Breast epithelium (tissue), 4 donors: ENCODE data around the gene AACS. TPM values are rescaled to one million over a fixed set of nuclear protein-coding genes. Genes with fewer than 3 reads are reported as not detected.
"Not testable (repeated sequence)": the region's sequence is repeated elsewhere in the genome, so short reads cannot be mapped to it uniquely, and the experiment has no call there.

Experiments
- DNase-seq, 2 donors: peaks; one replicate each; pipeline ENCODE4 v3.0.0-alpha.2; 2019; ENCODE audit warnings: low spot score in 2 of 2
- H3K27ac ChIP-seq, 2 donors: fragments of 200-600 bp; sonication (generic) in 1 of 2; one replicate each; pipeline ENCODE4 v1.5.1; 2016 to 2019; ENCODE audit warnings: mild to moderate bottlenecking in 1 of 2
- H3K27me3 ChIP-seq, 2 donors: fragments of 200-600 bp; sonication (generic) in 1 of 2; one replicate each; pipeline versions ENCODE4 v1.5.1 to v1.6.0; 2017 to 2019; ENCODE audit warnings: control low read depth in 1 of 2, mild to moderate bottlenecking in 1 of 2
- H3K36me3 ChIP-seq: fragments of 200-600 bp; one replicate; pipeline ENCODE4 v1.5.1; 2019
- H3K4me1 ChIP-seq, 2 donors: fragments of 200-600 bp; sonication (generic); one replicate each; pipeline ENCODE4 v1.5.1; 2016 to 2019; ENCODE audit warnings: control low read depth in 1 of 2
- H3K4me3 ChIP-seq, 3 donors: fragments of 200-600 bp; sonication (generic); 1 replicate in 2 of 3; 2 replicates in 1 of 3; pipeline ENCODE4 v1.5.1; 2016 to 2019; ENCODE audit warnings: mild to moderate bottlenecking in 3 of 3, moderate library complexity in 2 of 3
- H3K9me3 ChIP-seq, 2 donors: fragments of 200-600 bp; sonication (generic) in 1 of 2; one replicate each; pipeline ENCODE4 v1.5.1; 2016 to 2019; ENCODE audit warnings: control low read depth in 1 of 2
- POLR2A ChIP-seq: fragments of 450-650 bp; IDR thresholded peaks from one replicate; pipeline ENCODE4 v1.6.1; 2016; ENCODE audit warnings: antibody characterized with exemption, mild to moderate bottlenecking, moderate library complexity
- POLR2AphosphoS5 ChIP-seq, 3 donors: sonication (generic); formaldehyde crosslinking; IDR thresholded peaks; one replicate each; pipeline ENCODE4 v1.6.1; 2017; ENCODE audit warnings: antibody characterized with exemption in 3 of 3
- intact Hi-C: fragments of 100-400 bp; cut with DNase I; formaldehyde crosslinking; loops from one replicate; pipeline ENCODE4 v1.15.1; 2023; ENCODE audit warnings: low total_unique reads
- total RNA-seq, 3 donors: library from RNA; depleted of rRNA; stranded (reverse); fragments of >200 nt; gene quantifications; one replicate each; pipeline ENCODE4 v1.1.0, GENCODE V29; 2016
- TF ChIP-seq, protein P1 (sequence below), 3 donors: fragments of 450-650 bp; IDR thresholded peaks; one replicate each; pipeline ENCODE4 v1.5.1; 2016 to 2017; ENCODE audit warnings: antibody characterized with exemption in 3 of 3, mild to moderate bottlenecking in 3 of 3, moderate library complexity in 3 of 3

AACS gene
- total RNA-seq, 3 donors from 2014 or later, result 28.8 to 79.0 (median 33.7) TPM

- no peak for DNase-seq
- intact Hi-C loops, result no loop called here
- Histone ChIP-seq H3K36me3 (no peaks in the 10 kb centered on the region), H3K4me1 (no peaks in the 10 kb centered on the region), H3K4me3 (no peak overlapping the region), H3K27ac (no peak overlapping the region), H3K27me3 (no peaks in the 10 kb centered on the region), H3K9me3 (no peaks in the 10 kb centered on the region)
- TF ChIP-seq POLR2AphosphoS5 (IDR thresholded peaks at IDR 0.05) (no peak), POLR2A (no peak)
- TF ChIP-seq, protein P1, sequence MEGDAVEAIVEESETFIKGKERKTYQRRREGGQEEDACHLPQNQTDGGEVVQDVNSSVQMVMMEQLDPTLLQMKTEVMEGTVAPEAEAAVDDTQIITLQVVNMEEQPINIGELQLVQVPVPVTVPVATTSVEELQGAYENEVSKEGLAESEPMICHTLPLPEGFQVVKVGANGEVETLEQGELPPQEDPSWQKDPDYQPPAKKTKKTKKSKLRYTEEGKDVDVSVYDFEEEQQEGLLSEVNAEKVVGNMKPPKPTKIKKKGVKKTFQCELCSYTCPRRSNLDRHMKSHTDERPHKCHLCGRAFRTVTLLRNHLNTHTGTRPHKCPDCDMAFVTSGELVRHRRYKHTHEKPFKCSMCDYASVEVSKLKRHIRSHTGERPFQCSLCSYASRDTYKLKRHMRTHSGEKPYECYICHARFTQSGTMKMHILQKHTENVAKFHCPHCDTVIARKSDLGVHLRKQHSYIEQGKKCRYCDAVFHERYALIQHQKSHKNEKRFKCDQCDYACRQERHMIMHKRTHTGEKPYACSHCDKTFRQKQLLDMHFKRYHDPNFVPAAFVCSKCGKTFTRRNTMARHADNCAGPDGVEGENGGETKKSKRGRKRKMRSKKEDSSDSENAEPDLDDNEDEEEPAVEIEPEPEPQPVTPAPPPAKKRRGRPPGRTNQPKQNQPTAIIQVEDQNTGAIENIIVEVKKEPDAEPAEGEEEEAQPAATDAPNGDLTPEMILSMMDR (IDR thresholded peaks at IDR 0.05), result no peak
These were observed 7.3 kb downstream of the AACS start for GRCh38 chr12:125072496-125072895.

DNA sequence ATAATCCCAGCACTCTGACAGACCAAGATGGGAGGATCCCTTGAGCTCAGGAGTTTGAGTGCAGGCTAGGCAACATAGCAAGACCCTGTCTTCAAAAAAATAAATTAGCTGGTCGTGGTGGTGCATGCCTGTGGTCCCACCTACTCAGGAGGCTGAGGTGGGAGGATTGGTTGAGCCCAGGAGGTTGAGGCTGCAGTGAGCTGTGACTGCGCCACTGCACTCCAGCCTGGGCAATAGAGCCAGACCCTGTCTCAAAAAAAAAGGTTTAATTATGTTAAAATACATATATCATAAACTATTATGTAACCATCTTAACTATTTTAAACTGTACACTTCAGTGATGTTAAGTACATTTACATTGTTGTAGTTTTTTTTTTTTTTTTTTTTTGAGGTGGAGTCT is 9.1 kb downstream of the AACS start:
- DNase-seq, H3K9me3 ChIP-seq, H3K4me3 ChIP-seq, H3K27me3 ChIP-seq, H3K27ac ChIP-seq, H3K4me1 ChIP-seq, H3K36me3 ChIP-seq, intact Hi-C loops: not testable (repeated sequence)

GRCh38 chr12:125076103-125076502 is 10.9 kb downstream of the AACS start:
- Histone ChIP-seq H3K27ac (no peak overlapping the region), H3K36me3 (no peaks in the 10 kb centered on the region), H3K27me3 (no peaks in the 10 kb centered on the region), H3K9me3 (no peaks in the 10 kb centered on the region), H3K4me3 (no peak overlapping the region), H3K4me1 (no peaks in the 10 kb centered on the region)
- TF ChIP-seq POLR2A (no peak), POLR2AphosphoS5 (IDR thresholded peaks at IDR 0.05) (no peak)
- TF ChIP-seq, protein P1 (IDR thresholded peaks at IDR 0.05), result no peak
- DNase-seq, result no peak
- intact Hi-C loops, result no loop called here

GRCh38 chr12:125079084-125079483 is 13.8 kb downstream of the AACS start:
- intact Hi-C loops, result no loop called here
- no peaks in the 10 kb centered on the region for H3K4me1 ChIP-seq
- H3K36me3 ChIP-seq, result no peaks in the 10 kb centered on the region
- H3K9me3 ChIP-seq, result no peaks in the 10 kb centered on the region
- DNase-seq, result no peak
- no peak for TF ChIP-seq POLR2AphosphoS5 (IDR thresholded peaks at IDR 0.05)
- no peak for TF ChIP-seq POLR2A
- TF ChIP-seq, protein P1 (IDR thresholded peaks at IDR 0.05), result no peak
- H3K27ac ChIP-seq, result no peak overlapping the region
- H3K27me3 ChIP-seq, result no peaks in the 10 kb centered on the region
- no peak overlapping the region for H3K4me3 ChIP-seq

DNA sequence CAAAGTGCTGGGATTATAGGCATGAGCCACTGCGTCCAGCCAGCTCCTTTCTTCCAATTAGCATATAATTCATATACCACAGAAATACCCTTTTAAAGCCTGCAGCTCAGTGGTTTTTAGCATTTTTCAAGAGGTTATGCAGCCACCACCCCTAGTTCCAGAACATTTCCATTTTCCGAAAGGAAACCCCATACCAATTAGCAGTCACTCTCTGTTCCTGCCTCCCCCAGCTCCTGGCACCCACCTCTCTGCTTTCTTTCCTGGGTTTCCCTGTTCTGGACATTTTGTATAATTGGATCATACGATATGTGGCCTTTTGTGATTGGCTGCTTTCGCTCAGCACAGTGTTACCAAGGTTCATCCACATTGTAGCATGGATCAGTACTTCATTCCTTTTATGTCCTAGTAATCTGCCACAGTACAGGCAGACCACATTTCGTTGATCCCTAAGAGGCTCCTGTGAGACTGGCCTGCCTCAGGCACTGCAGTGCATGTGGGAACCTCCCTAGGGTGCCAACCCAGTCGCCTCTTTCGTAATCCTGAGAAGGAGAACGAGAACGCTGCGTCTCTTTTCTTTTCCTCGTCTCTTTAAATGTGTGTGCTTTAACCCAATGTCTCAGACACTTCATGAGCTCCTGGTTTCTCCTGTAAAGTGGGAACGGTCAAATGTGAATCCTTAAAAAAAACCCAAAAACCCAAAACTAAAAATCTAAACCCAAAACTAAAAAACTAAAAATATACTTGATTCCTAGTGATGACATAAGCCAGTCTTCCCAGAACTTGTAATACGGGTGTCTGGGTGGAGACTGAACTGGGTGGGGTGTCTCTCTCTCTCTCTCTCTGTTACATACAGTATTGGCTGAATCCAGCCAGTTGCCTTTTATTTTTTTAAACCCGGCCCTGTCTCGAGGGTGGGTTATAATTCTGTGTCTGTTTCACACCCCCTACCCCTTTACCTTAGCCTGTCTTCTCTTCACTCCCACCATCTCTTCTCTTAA is 14.7 kb downstream of the AACS start:
- H3K36me3 ChIP-seq, result no peaks in the 10 kb centered on the region
- H3K4me1 ChIP-seq, result no peaks in the 10 kb centered on the region
- no peaks in the 10 kb centered on the region for H3K9me3 ChIP-seq
- DNase-seq, result peak in 1 of 2 donors; percentile 38
- H3K27ac ChIP-seq, result no peak overlapping the region
- TF ChIP-seq POLR2AphosphoS5 (IDR thresholded peaks at IDR 0.05) (no peak), POLR2A (no peak)
- TF ChIP-seq, protein P1 (IDR thresholded peaks at IDR 0.05), result no peak
- intact Hi-C loops, result no loop called here
- H3K27me3 ChIP-seq, result no peaks in the 10 kb centered on the region
- H3K4me3 ChIP-seq, result no peak overlapping the region
